OCI-LY3 (cell line): Measurements from ENCODE around the gene JMJD7.

Experiments
- EZH2phosphoT487 ChIP-seq: fragments of 200-600 bp; shearing (Covaris generic); IDR thresholded peaks from 2 replicates; pipeline ENCODE4 v1.6.1; 2018; ENCODE audit warnings: antibody characterized with exemption, mixed run types, low read depth
- TF ChIP-seq, protein P1 (sequence below): fragments of 200-600, 300-600 bp; sonication (generic); IDR thresholded peaks from 2 replicates; pipeline ENCODE4 v1.5.1; 2014; ENCODE audit warnings: antibody characterized with exemption, low read length, low read depth

DNA sequence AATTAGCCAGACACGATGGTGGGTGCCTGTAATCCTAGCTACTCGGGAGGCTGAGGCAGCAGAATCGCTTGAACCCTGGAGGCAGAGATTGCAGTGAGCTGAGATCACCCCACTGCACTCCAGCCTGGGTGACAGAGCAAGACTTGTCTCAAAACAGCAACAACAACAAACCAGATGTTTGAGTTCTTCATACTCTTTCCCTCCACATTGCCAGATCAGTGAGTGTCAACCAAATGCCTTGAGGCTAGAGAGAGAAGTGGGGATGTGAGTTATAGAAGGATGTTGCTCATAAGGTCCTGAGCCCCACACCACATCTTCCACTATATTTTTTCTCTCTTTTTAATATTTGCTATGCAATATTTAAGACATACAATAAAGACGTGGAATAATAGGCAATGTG lies 33.8 kb upstream of the JMJD7 start:
- TF ChIP-seq, protein P1, sequence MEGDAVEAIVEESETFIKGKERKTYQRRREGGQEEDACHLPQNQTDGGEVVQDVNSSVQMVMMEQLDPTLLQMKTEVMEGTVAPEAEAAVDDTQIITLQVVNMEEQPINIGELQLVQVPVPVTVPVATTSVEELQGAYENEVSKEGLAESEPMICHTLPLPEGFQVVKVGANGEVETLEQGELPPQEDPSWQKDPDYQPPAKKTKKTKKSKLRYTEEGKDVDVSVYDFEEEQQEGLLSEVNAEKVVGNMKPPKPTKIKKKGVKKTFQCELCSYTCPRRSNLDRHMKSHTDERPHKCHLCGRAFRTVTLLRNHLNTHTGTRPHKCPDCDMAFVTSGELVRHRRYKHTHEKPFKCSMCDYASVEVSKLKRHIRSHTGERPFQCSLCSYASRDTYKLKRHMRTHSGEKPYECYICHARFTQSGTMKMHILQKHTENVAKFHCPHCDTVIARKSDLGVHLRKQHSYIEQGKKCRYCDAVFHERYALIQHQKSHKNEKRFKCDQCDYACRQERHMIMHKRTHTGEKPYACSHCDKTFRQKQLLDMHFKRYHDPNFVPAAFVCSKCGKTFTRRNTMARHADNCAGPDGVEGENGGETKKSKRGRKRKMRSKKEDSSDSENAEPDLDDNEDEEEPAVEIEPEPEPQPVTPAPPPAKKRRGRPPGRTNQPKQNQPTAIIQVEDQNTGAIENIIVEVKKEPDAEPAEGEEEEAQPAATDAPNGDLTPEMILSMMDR, result no peak
- TF ChIP-seq EZH2phosphoT487, result no peak
